Erythroblast (primary cell): ENCODE data around the gene HLA-DOA.

Source experiments
- GATA1 ChIP-seq: IDR thresholded peaks from 2 replicates; pipeline ENCODE4 v1.6.1; 2011; ENCODE audit warnings: low read depth, mild to moderate bottlenecking, control low read depth, low read length, moderate library complexity
- POLR2A ChIP-seq: IDR thresholded peaks from 2 replicates; pipeline ENCODE4 v1.6.1; 2011; ENCODE audit warnings: mild to moderate bottlenecking, low read length

DNA sequence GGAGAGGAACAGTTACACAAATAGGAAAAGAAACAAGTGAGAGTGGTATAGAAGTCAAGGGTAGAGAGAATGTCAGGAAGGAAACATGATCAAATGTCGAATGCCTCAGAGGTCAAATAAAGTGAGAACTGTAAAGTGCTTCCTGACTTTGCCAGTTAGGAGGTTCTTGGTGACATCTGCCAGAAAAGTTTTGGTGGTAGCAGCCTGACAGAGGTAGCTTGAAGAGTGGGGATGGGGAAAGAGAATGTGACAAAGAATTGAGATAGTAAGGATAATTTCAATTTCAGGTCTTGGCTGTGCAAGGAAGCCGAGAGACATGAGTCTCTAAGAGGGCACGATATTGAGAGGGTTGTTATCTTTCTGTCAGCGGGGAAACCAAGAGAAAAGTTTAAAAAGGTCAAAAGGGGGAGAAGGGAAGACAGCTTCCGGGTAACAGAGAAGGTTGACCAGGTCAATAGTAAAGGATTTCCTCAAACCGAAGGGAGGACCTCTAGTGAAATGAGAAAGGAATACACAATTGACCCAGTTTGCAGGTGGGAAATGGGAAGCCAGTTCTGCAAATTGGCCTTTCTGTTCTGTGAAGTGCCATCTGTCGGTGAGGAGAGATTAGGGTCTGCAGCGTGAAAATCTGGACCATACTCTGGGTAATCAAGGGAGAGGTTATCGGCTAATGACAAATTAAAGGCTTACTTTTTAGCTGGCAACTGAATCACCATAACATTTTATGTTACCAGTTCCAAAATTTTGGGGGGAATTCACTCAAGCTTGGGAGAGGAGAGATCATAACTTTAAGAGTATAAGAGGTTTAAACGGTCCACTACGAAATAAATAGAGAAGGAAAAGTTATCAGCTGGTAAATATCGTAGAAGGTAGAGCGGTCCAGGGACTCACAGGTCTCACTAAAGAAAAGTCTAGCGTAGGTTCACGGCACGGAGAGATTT is 42.0 kb downstream of the HLA-DOA start:
- TF ChIP-seq POLR2A (no peak), GATA1 (no peak)
